HG02938 (cell line): ENCODE data around the gene CLASP1.
"Not testable (repeated sequence)": the region's sequence is repeated elsewhere in the genome, so short reads cannot be mapped to it uniquely, and the experiment has no call there.

ENCODE experiments used
- ATAC-seq: cut with Tn5 transposase; IDR thresholded peaks from one replicate; pipeline ENCODE4 v1.9.1; 2021; ENCODE audit warnings: mild to moderate bottlenecking, moderate library complexity; ENCODE audit not compliant: unreplicated experiment

CLASP1 gene

GRCh38 chr2:121335294-121336290 lies 313.7 kb downstream of the CLASP1 start:
- ATAC-seq, result no peak

DNA sequence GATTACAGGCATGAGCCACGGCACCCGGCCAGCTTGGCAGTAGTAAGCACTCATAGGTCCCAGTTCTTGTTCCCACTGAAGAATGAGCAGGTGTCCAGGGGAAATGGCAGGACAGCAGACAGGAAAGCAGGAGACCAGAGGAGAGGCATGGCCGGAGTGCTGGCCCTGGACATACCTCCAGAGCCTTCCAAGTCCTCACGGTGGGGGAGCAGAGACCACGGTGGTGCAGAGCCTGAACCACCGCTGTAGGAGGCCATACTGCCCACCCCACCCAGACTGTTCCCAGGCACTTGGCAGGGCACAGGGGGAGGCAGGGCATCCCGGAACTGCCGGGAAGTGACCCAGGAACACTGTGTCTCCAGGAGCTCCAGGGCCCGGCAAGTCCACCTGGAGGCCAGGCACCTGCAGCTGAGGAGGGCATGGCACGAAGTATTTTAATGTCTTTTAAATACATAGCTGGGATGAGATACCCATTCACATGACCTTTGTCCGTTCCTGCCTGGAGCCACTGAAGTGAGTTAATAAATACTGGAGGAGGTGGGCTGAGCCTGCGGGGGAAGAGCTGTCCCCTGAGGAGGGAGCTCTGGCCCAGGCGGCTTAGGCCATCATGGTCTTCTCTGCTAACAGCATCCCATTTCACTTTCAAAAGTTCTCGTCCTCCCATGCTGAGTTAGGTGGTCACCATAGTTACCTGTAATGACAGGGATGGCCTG lies 314.5 kb downstream of the CLASP1 start:
- ATAC-seq, result no peak

- peak; percentile 87 for ATAC-seq
These were observed 315.3 kb downstream of the CLASP1 start for GRCh38 chr2:121333834-121334558.

DNA sequence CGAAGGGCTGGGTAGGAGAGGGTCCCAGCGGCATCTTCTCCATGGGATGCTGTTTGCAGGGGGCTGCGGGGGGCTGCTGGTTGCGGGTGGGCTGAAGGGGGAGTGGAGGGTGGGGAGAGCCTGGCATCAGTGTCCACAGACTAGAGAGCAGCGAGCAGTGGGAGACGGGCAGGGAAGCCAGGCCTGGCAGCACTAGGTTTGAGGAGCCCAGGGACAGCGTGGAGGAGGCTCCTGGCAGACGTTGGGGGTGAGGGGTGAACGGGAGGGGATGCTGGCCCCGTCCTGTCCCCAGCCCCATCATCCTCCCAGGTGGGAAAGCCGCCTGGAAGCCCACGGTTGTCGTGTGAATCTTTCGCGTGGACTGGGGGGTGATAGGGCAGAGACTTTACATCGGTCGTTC lies 316.0 kb downstream of the CLASP1 start:
- ATAC-seq, result no peak

- ATAC-seq, result not testable (repeated sequence)
These were observed 317.9 kb downstream of the CLASP1 start for GRCh38 chr2:121331324-121331723.

- no peak for ATAC-seq
These were observed 318.3 kb downstream of the CLASP1 start for GRCh38 chr2:121330921-121331320.

- ATAC-seq, result no peak
These were observed 319.5 kb downstream of the CLASP1 start for GRCh38 chr2:121329786-121330185.

GRCh38 chr2:121326628-121327027 lies 322.6 kb downstream of the CLASP1 start:
- ATAC-seq, result no peak

DNA sequence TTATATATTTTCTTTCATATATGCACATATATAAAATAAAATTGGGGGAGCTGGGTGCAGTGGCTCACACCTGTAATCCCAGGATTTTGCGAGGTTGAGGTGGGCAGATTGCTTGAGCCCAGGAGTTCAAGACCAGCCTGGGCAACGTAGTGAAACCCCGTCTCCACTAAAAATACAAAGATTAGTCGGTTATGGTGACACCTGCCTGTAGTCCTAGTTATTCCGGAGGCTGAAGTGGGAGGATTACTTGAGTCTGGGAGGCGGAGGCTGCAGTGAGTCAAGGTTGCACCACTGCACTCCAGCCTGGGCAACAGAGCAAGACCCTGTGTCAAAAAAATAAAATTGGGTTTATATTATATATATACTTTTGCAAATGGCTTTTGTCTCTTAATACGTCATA lies 324.7 kb downstream of the CLASP1 start:
- ATAC-seq, result no peak

GRCh38 chr2:121321476-121321875 lies 327.8 kb downstream of the CLASP1 start:
- ATAC-seq, result no peak

GRCh38 chr2:121319941-121320340 lies 329.3 kb downstream of the CLASP1 start:
- no peak for ATAC-seq

GRCh38 chr2:121316986-121317385 lies 332.3 kb downstream of the CLASP1 start:
- ATAC-seq, result no peak

DNA sequence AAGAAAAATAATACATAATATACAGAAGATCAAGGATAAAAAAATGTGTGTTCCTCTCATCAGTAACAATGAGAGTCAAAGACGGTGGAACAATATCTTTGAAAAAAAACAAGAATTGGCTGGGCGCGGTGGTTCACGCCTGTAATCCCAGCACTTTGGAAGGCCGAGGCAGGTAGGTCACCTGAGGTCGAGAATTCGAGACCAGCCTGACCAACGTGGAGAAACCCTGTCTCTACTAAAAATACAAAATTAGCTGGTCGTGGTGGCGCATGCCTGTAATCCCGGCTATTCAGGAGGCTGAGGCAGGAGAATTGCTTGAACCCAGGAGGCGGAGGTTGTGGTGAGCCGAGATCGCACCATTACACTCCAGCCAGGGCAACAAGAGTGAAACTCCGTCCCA lies 335.6 kb downstream of the CLASP1 start:
- ATAC-seq, result not testable (repeated sequence)

DNA sequence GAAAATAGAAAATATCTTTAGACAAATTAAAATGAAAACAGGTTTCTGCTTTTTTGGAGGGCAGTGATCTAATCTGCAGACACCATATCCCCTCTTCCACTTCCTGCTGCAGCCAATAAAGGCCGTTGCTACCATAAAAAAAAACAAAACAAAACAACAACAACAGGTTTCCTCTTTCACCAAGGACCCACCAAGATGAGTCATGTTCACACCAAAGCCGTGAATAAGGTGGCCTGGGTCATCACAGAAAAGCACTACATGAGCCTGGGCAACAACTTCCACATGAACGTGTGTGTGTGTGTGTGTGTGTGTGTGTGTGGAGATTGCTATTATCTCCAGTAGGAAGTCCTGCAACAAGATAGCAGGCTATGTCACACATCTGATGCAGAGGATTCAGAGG lies 339.5 kb downstream of the CLASP1 start:
- peak; percentile 95 for ATAC-seq

DNA sequence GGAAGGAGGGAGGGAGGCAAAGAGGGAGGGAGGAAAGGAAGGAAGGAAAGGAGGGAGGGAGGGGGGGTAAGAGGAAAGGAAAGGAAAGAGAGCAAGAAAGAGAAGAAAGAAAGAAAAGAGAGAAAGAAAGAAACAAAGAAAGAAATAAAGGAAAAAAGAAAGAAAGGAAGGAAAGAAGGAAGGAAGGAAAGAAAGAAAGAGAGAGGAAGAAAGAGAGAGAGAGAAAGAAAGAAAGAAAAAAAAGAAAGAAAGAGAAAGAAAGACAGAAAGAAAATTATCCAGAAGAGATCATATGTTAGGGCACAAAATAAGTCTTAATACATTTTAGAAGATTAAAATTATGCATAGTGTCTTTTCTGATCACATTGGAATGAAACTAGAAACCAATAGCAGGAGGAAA lies 339.9 kb downstream of the CLASP1 start:
- ATAC-seq, result no peak

GRCh38 chr2:121307048-121307447 lies 342.2 kb downstream of the CLASP1 start:
- ATAC-seq, result no peak

- no peak for ATAC-seq
These were observed 344.3 kb downstream of the CLASP1 start for GRCh38 chr2:121304941-121305340.

GRCh38 chr2:121303531-121304263 lies 345.6 kb downstream of the CLASP1 start:
- no peak for ATAC-seq

DNA sequence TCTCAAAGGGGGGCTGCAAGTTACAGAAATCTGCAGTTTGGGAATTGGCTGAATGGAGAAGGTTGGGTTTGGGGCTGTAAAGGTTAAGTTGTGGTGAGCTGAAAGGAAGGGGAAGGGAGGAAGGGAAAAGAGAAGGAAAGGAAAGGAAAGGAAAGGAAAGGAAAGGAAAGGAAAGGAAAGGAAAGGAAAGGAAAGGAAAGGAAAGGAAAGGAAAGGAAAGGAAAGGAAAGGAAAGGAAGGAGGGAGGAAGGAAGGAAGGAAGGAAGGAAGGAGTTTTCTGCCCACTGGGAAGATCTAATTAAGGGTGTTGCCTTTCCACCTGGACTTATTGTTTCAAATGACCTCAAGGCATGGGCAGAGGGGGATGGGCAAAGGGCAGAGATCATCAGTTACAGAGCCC lies 348.1 kb downstream of the CLASP1 start:
- not testable (repeated sequence) for ATAC-seq

GRCh38 chr2:121298476-121298875 lies 350.8 kb downstream of the CLASP1 start:
- ATAC-seq, result no peak

DNA sequence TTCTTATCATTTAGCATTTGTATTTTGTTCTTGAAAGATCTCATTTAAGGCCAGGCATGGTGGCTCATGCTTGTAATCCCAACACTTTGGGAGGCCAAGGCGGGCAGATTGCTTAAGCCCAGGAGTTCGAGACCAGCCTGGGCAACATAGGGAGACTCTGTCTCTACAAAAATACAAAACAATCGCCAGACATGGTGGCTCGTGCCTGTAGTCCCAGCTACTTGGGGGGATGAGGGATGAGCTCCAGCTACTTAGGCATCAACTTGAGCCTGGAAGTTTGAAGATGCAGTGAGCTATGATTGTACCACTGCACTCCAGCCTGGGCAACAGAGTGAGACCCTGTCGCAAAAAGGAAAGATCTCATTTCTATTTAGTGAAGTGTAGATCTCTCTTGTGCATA lies 351.4 kb downstream of the CLASP1 start:
- ATAC-seq, result not testable (repeated sequence)
